ENCODE data around the gene SLC5A10. TPM values are rescaled to one million over a fixed set of nuclear protein-coding genes. Genes with fewer than 3 reads are reported as not detected.
"Not testable (repeated sequence)": the region's sequence is repeated elsewhere in the genome, so short reads cannot be mapped to it uniquely, and the experiment has no call there.

SLC5A10 gene
- total RNA-seq, 6 donors from 2014 or later: not detected

GRCh38 chr17:18921485-18921884 lies 30.5 kb upstream of the SLC5A10 start:
- no peak overlapping the region for H3K4me3 ChIP-seq

GRCh38 chr17:18921912-18922451 lies 30.0 kb upstream of the SLC5A10 start:
- peak overlapping the region in 1 of 4 donors; percentile 42 for H3K27ac ChIP-seq
- TF ChIP-seq POLR2AphosphoS5 (IDR thresholded peaks at IDR 0.05) (no peak), EP300 (IDR thresholded peaks at IDR 0.05) (no peak), POLR2A (IDR thresholded peaks at IDR 0.05) (no peak), CTCF (IDR thresholded peaks at IDR 0.05) (no peak)
- DNase-seq (no peak), ATAC-seq (ENCODE audit: low FRiP score in 2 of 2) (no peak)
- no peaks in the 10 kb centered on the region for H3K9me3 ChIP-seq
- no peak overlapping the region for H3K4me3 ChIP-seq
- WGBS, 2 donors: 40 to 55% methylated on average over 4 of the region's 4 CpGs
- H3K36me3 ChIP-seq: peaks cover 3 to 22% (median 7%) of the 10 kb centered on the region in 4 donors
- peaks cover 12 to 20% (median 15%) of the 10 kb centered on the region in 4 donors for H3K4me1 ChIP-seq
- H3K27me3 ChIP-seq: no peaks in the 10 kb centered on the region

More at GRCh38 chr17:18921485-18921884, 30.5 kb upstream of the SLC5A10 start:
- Histone ChIP-seq H3K36me3 (peaks cover 3 to 27% (median 9%) of the 10 kb centered on the region in 4 donors), H3K9me3 (no peaks in the 10 kb centered on the region), H3K27me3 (no peaks in the 10 kb centered on the region), H3K27ac (peak overlapping the region in 1 of 4 donors; percentile 42), H3K4me1 (peaks cover 12 to 20% (median 15%) of the 10 kb centered on the region in 4 donors)
- TF ChIP-seq POLR2A (IDR thresholded peaks at IDR 0.05): no peak
- no peak for TF ChIP-seq EP300 (IDR thresholded peaks at IDR 0.05)
- no peak for TF ChIP-seq POLR2AphosphoS5 (IDR thresholded peaks at IDR 0.05)
- no peak for TF ChIP-seq CTCF (IDR thresholded peaks at IDR 0.05)
- ATAC-seq (ENCODE audit: low FRiP score in 2 of 2) (no peak), DNase-seq (no peak)
- WGBS, 2 donors: 46 to 71% methylated on average over 2 of the region's 2 CpGs

- H3K4me1 ChIP-seq: peaks cover 12 to 20% (median 15%) of the 10 kb centered on the region in 4 donors
- DNase-seq; H3K27ac ChIP-seq; ATAC-seq (ENCODE audit: low FRiP score in 2 of 2); H3K9me3 ChIP-seq; H3K27me3 ChIP-seq; H3K4me3 ChIP-seq: not testable (repeated sequence)
- peaks cover 3 to 22% (median 7%) of the 10 kb centered on the region in 4 donors for H3K36me3 ChIP-seq
- 93 to 99% methylated on average over 7 of the region's 7 CpGs for WGBS, 2 donors
Measured at GRCh38 chr17:18922596-18922995, 29.4 kb upstream of the SLC5A10 start.

- peaks cover 12 to 20% (median 15%) of the 10 kb centered on the region in 4 donors for H3K4me1 ChIP-seq
- TF ChIP-seq POLR2AphosphoS5 (IDR thresholded peaks at IDR 0.05): no peak
- TF ChIP-seq EP300 (IDR thresholded peaks at IDR 0.05): no peak
- no peak for TF ChIP-seq CTCF (IDR thresholded peaks at IDR 0.05)
- TF ChIP-seq POLR2A (IDR thresholded peaks at IDR 0.05): no peak
- H3K9me3 ChIP-seq: no peaks in the 10 kb centered on the region
- no peaks in the 10 kb centered on the region for H3K27me3 ChIP-seq
- ATAC-seq (ENCODE audit: low FRiP score in 2 of 2): no peak
- WGBS, 2 donors: 87 to 100% methylated on average over 1 of the region's 1 CpG
- H3K4me3 ChIP-seq: no peak overlapping the region
- H3K36me3 ChIP-seq: peaks cover 0 to 37% (median 21%) of the 10 kb centered on the region in 4 donors
- no peak for DNase-seq
- H3K27ac ChIP-seq: no peak overlapping the region
Measured at GRCh38 chr17:18925187-18925586, 26.8 kb upstream of the SLC5A10 start.

- H3K27me3 ChIP-seq: no peaks in the 10 kb centered on the region
- 90 to 92% methylated on average over 9 of the region's 9 CpGs for whole genome bisulfite sequencing, 2 donors
- no peaks in the 10 kb centered on the region for H3K9me3 ChIP-seq
- no peak for TF ChIP-seq EP300 (IDR thresholded peaks at IDR 0.05)
- TF ChIP-seq CTCF (IDR thresholded peaks at IDR 0.05): no peak
- TF ChIP-seq POLR2A (IDR thresholded peaks at IDR 0.05): no peak
- TF ChIP-seq POLR2AphosphoS5 (IDR thresholded peaks at IDR 0.05): no peak
- H3K4me1 ChIP-seq: no peaks in the 10 kb centered on the region
- ATAC-seq (ENCODE audit: low FRiP score in 2 of 2): no peak
- H3K27ac ChIP-seq: no peak overlapping the region
- H3K4me3 ChIP-seq: no peak overlapping the region
- H3K36me3 ChIP-seq: peaks cover 8 to 50% (median 35%) of the 10 kb centered on the region in 4 donors
- no peak for DNase-seq
Measured at GRCh38 chr17:18928628-18929125, 23.3 kb upstream of the SLC5A10 start.
